HAP-1 (cell line): ENCODE measurements around the gene LRRC27.

Experiments used
- DNase-seq, 2 experiments: peaks; one replicate each; pipeline ENCODE4 v3.0.0-alpha.2; 2016 to 2020; ENCODE audit warnings: low spot score in 2 of 2
- H3K27me3 ChIP-seq: fragments of 250-450 bp; sonication (Bioruptor Pico); 2 replicates; pipeline ENCODE4 v1.5.1; 2020; ENCODE audit warnings: low read depth, mild to moderate bottlenecking, moderate library complexity
- H3K36me3 ChIP-seq: fragments of 250-450 bp; sonication (Bioruptor Pico); replicated peaks from 2 replicates; pipeline ENCODE4 v1.5.1; 2020; ENCODE audit warnings: mild to moderate bottlenecking
- H3K4me1 ChIP-seq: fragments of 250-450 bp; sonication (Bioruptor Pico); 2 replicates; pipeline ENCODE4 v1.5.1; 2020; ENCODE audit warnings: mild to moderate bottlenecking
- H3K4me3 ChIP-seq: fragments of 250-450 bp; sonication (Bioruptor Pico); 2 replicates; pipeline ENCODE4 v1.5.1; 2020; ENCODE audit warnings: mild to moderate bottlenecking, moderate library complexity
- H3K9me3 ChIP-seq: fragments of 250-450 bp; sonication (Bioruptor Pico); 2 replicates; pipeline ENCODE4 v1.5.1; 2020; ENCODE audit warnings: mild to moderate bottlenecking, moderate library complexity
- in situ Hi-C: fragments of 300-500 bp; cut with MboI; formaldehyde crosslinking; loops from 3 replicates; pipeline ENCODE4 v1.14.3; 2020; ENCODE audit warnings: low sequenced_read_pairs, inconsistent platforms, mixed read lengths

LRRC27 gene

GRCh38 chr10:132296666-132297443 lies 35.1 kb upstream of the LRRC27 start:
- Histone ChIP-seq H3K36me3 (no peaks in the 10 kb centered on the region), H3K4me1 (no peaks in the 10 kb centered on the region), H3K4me3 (no peak overlapping the region), H3K27me3 (no peaks in the 10 kb centered on the region), H3K9me3 (no peaks in the 10 kb centered on the region)
- DNase-seq, result peak in 1 of 2 experiments; percentile 6
- in situ Hi-C loops, result no loop called here

GRCh38 chr10:132297526-132297925 lies 34.5 kb upstream of the LRRC27 start:
- in situ Hi-C loops, result no loop called here

GRCh38 chr10:132298038-132298881 lies 33.7 kb upstream of the LRRC27 start:
- H3K9me3 ChIP-seq, result no peaks in the 10 kb centered on the region
- H3K4me1 ChIP-seq, result no peaks in the 10 kb centered on the region
- H3K36me3 ChIP-seq, result no peaks in the 10 kb centered on the region
- H3K4me3 ChIP-seq, result no peak overlapping the region
- DNase-seq, result peak in 1 of 2 experiments; percentile 6
- in situ Hi-C loops, result no loop called here
- no peaks in the 10 kb centered on the region for H3K27me3 ChIP-seq

More at GRCh38 chr10:132297526-132297925, 34.5 kb upstream of the LRRC27 start:
- no peaks in the 10 kb centered on the region for H3K4me1 ChIP-seq
- DNase-seq, result peak in 1 of 2 experiments; percentile 3
- H3K9me3 ChIP-seq, result no peaks in the 10 kb centered on the region
- H3K36me3 ChIP-seq, result no peaks in the 10 kb centered on the region
- no peaks in the 10 kb centered on the region for H3K27me3 ChIP-seq
- H3K4me3 ChIP-seq, result no peak overlapping the region

- H3K4me3 ChIP-seq, result no peak overlapping the region
- no peaks in the 10 kb centered on the region for H3K4me1 ChIP-seq
- no peaks in the 10 kb centered on the region for H3K27me3 ChIP-seq
- no peaks in the 10 kb centered on the region for H3K36me3 ChIP-seq
- no peaks in the 10 kb centered on the region for H3K9me3 ChIP-seq
- DNase-seq, result peak in 1 of 2 experiments; percentile 6
- in situ Hi-C loops, result no loop called here
Observed at GRCh38 chr10:132299371-132300336, 32.3 kb upstream of the LRRC27 start.

GRCh38 chr10:132300582-132300981 lies 31.4 kb upstream of the LRRC27 start:
- DNase-seq, result peak in 1 of 2 experiments; percentile 7
- no peak overlapping the region for H3K4me3 ChIP-seq
- no peaks in the 10 kb centered on the region for H3K27me3 ChIP-seq
- in situ Hi-C loops, result no loop called here
- peaks cover 2% of the 10 kb centered on the region; the same call in 1 of the 2 replicates for H3K9me3 ChIP-seq
- H3K36me3 ChIP-seq, result no peaks in the 10 kb centered on the region
- H3K4me1 ChIP-seq, result no peaks in the 10 kb centered on the region

GRCh38 chr10:132301371-132302330 lies 30.3 kb upstream of the LRRC27 start:
- in situ Hi-C loops, result no loop called here
- Histone ChIP-seq H3K9me3 (peaks cover 3% of the 10 kb centered on the region; the same call in 1 of the 2 replicates), H3K4me1 (peaks cover 2% of the 10 kb centered on the region; the same call in 1 of the 2 replicates), H3K27me3 (no peaks in the 10 kb centered on the region), H3K4me3 (no peak overlapping the region), H3K36me3 (no peaks in the 10 kb centered on the region)
- DNase-seq, result peak in 1 of 2 experiments; percentile 5

- Histone ChIP-seq H3K36me3 (no peaks in the 10 kb centered on the region), H3K4me1 (peaks cover 4% of the 10 kb centered on the region; the same call in 1 of the 2 replicates), H3K9me3 (peaks cover 3% of the 10 kb centered on the region; the same call in 1 of the 2 replicates), H3K4me3 (no peak overlapping the region), H3K27me3 (no peaks in the 10 kb centered on the region)
- peak in 1 of 2 experiments; percentile 4 for DNase-seq
- in situ Hi-C loops, result no loop called here
Observed at GRCh38 chr10:132302421-132303310, 29.3 kb upstream of the LRRC27 start.

GRCh38 chr10:132303361-132304115 lies 28.5 kb upstream of the LRRC27 start:
- Histone ChIP-seq H3K27me3 (no peaks in the 10 kb centered on the region), H3K36me3 (no peaks in the 10 kb centered on the region), H3K4me3 (no peak overlapping the region), H3K4me1 (peaks cover 5% of the 10 kb centered on the region), H3K9me3 (peaks cover 3% of the 10 kb centered on the region; the same call in 1 of the 2 replicates)
- in situ Hi-C loops, result no loop called here
- DNase-seq, result no peak

- DNase-seq, result no peak
- Histone ChIP-seq H3K9me3 (peaks cover 3% of the 10 kb centered on the region; the same call in 1 of the 2 replicates), H3K36me3 (no peaks in the 10 kb centered on the region), H3K4me1 (peaks cover 10% of the 10 kb centered on the region), H3K27me3 (no peaks in the 10 kb centered on the region), H3K4me3 (no peak overlapping the region)
- in situ Hi-C loops, result no loop called here
Observed at GRCh38 chr10:132304756-132305509, 27.1 kb upstream of the LRRC27 start.

- DNase-seq, result no peak
- H3K27me3 ChIP-seq, result no peaks in the 10 kb centered on the region
- peaks cover 3% of the 10 kb centered on the region; the same call in 1 of the 2 replicates for H3K9me3 ChIP-seq
- in situ Hi-C loops, result no loop called here
- no peaks in the 10 kb centered on the region for H3K36me3 ChIP-seq
- H3K4me1 ChIP-seq, result peaks cover 10% of the 10 kb centered on the region
- no peak overlapping the region for H3K4me3 ChIP-seq
Observed at GRCh38 chr10:132305654-132306342, 26.2 kb upstream of the LRRC27 start.
